ENCODE results near the gene TEAD4.

GRCh38 chr12:2941524-2941923 lies 17.7 kb upstream of the TEAD4 start:
- TF ChIP-seq CTCF (conservative IDR thresholded peaks at IDR 0.05; ENCODE audit: low read length) (no peak), EZH2phosphoT487 (IDR thresholded peaks at IDR 0.05; ENCODE audit: borderline replicate concordance, low read depth, low read length) (no peak)

All from OCI-LY7 (cell line).